DND-41 (cell line): ENCODE measurements around the gene IL22RA1.

Experiments used
- EZH2 ChIP-seq: IDR thresholded peaks from 3 replicates; pipeline ENCODE4 v1.6.1; 2012; ENCODE audit warnings: borderline replicate concordance, low read depth, mild to moderate bottlenecking, moderate library complexity, low read length, inconsistent platforms; ENCODE audit not compliant: severe bottlenecking
- TF ChIP-seq, protein P1 (sequence below): IDR thresholded peaks from 2 replicates; pipeline ENCODE4 v1.5.1; 2012; ENCODE audit warnings: borderline replicate concordance, low read length, moderate library complexity, mild to moderate bottlenecking; ENCODE audit not compliant: poor library complexity, severe bottlenecking; ENCODE audit errors: extremely low read depth

GRCh38 chr1:24077278-24077978 is 65.5 kb downstream of the IL22RA1 start:
- TF ChIP-seq, protein P1, sequence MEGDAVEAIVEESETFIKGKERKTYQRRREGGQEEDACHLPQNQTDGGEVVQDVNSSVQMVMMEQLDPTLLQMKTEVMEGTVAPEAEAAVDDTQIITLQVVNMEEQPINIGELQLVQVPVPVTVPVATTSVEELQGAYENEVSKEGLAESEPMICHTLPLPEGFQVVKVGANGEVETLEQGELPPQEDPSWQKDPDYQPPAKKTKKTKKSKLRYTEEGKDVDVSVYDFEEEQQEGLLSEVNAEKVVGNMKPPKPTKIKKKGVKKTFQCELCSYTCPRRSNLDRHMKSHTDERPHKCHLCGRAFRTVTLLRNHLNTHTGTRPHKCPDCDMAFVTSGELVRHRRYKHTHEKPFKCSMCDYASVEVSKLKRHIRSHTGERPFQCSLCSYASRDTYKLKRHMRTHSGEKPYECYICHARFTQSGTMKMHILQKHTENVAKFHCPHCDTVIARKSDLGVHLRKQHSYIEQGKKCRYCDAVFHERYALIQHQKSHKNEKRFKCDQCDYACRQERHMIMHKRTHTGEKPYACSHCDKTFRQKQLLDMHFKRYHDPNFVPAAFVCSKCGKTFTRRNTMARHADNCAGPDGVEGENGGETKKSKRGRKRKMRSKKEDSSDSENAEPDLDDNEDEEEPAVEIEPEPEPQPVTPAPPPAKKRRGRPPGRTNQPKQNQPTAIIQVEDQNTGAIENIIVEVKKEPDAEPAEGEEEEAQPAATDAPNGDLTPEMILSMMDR = no peak
- no peak for TF ChIP-seq EZH2
